Purkinje cell (primary cell): ENCODE measurements around the gene MGAT4B. TPM values are rescaled to one million over a fixed set of nuclear protein-coding genes. Genes with fewer than 3 reads are reported as not detected.

Source experiments
- polyA plus RNA-seq: library from polyadenylated mRNA; unstranded; fragments of >200 nt; fragmentation: Nextera tagmentation; gene quantifications from 2 replicates; pipeline ENCODE4 v1.2.1, GENCODE V29; 2014

MGAT4B gene
- polyA plus RNA-seq = 0.66 and 1.6 TPM in 2 replicates

DNA sequence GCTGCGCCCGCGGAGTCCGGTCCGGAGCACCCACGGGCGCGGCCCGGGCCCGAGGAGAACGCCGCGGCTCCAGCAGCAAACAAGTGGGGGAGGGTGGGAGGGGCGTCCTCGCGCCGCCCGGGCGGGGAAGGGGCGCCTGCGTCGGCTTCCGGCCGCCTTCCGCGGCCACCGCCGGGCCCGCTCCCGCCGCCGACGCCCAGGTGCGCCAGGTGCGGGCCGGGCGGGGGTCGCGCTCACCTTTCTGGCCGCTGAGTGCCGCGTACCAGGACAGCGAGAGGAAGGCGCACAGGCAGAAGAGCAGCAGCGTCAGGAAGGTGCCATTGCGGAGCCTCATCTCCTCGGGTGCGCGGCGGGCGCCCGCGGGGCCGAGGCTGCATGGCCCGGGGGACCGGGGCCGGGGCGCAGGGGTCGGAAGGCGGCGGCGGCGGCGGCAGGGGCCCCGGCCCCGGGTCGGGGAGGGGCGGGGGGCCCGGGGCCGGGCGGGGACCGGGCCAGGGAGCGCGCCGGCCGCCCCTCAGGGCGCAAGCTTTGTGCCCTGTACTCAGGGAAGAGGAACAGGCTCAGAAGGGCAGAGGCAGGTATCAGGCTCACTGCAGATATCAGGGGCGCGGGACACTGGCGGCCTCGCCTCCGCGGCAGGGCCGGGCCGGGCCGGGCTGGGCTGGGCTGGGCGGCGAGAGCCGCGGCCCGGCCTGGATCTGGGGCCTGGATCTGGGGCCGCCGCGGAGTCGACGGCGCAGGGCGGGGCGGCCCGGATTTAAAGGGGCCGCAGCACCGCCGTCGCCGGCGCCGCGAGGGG lies at the start of gene MGAT4B:
TSS of gene MGAT4B (minus strand) at position 617 of the 799 bp plus-strand sequence. CDS start at position 334, 283 bp downstream.

DNA sequence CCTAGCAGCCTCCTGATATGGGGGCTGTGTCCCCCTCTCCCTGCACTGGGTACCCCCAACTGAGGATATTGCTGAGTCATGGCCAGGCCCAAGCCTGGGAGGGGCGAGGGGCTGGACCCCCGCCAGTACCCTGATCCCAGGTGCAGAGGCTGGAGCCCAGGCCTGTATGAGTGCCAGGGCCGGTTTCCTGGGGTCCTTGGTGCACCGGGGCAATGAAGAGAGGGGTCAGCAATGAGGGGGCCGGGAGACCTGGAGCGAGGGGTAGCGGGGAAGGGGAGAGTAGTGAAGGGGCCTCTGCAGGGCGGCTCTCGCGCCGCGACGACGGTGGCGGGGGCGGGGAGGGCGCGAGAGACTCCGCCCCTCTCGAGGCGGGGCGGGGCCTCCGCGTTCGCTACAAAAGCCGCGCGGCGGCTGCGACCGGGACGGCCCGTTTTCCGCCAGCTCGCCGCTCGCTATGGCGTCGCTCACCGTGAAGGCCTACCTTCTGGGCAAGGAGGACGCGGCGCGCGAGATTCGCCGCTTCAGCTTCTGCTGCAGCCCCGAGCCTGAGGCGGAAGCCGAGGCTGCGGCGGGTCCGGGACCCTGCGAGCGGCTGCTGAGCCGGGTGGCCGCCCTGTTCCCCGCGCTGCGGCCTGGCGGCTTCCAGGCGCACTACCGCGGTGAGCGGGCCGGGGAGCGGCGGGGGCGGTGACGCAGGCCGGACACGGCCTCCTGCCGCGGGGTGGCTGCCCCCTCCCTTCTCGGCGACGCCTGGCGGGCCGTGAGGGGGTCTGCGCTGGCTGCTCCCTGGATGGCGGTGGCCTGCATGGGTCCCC lies 14.0 kb upstream of the MGAT4B start, which contains the start of gene SQSTM1:
TSS of gene SQSTM1 (plus strand) at position 423 of the 815 bp plus-strand sequence. CDS start at position 455, 32 bp downstream.

DNA sequence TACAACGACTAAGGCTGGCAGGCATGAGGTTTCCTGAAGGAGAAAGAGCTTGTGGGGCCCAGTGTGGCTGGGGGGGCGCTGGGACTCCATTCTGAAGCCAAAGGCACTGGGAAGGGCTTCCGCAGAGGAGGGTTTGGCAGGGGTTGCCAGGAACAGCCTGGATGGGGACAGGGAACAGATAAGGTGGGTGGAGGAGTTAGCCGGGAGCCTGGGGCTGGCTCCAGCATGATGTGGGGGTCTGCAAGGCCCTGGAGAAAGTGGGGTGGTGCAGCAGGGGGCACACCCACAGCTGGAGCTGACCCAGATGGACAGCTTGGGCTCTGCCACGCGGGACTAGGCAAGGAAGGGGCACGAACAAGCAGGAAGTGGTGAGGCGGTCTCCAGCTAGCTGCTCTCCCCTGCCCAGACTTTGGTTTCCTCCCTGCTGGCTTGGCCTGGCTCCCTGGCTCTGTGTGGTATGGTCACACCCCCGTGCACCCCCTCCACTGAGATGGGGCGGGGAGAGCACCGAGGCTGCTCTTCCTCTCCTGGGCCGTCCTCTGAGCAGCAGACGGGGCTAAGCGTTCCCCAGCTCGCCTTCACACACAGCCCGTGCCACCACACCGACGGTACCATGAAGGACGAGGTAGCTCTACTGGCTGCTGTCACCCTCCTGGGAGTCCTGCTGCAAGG lies 13.1 kb downstream of the MGAT4B start, which contains the start of gene LTC4S:
TSS of gene LTC4S (plus strand) at position 519 of the 672 bp plus-strand sequence. CDS start at position 614, 95 bp downstream.

Other genes with a start within 250 kb of the MGAT4B start
- 354 and 357 TPM in 2 replicates for gene HNRNPH1, start 183.2 kb downstream of the MGAT4B start, polyA plus RNA-seq
- gene CBY3, start 125.8 kb downstream of the MGAT4B start, polyA plus RNA-seq = not detected in 2 replicates
- 257 and 264 TPM in 2 replicates for gene CANX, start 107.9 kb downstream of the MGAT4B start, polyA plus RNA-seq
- gene MAML1, start 74.0 kb downstream of the MGAT4B start, polyA plus RNA-seq = 0.13 and 0.62 TPM in 2 replicates
- not detected in 2 replicates for gene LTC4S, start 12.9 kb downstream of the MGAT4B start, polyA plus RNA-seq
- 19.6 and 26.1 TPM in 2 replicates for gene SQSTM1, start 14.0 kb upstream of the MGAT4B start, polyA plus RNA-seq
- gene MRNIP, start 52.0 kb upstream of the MGAT4B start, polyA plus RNA-seq = 36.5 and 43.1 TPM in 2 replicates
- gene TBC1D9B, start 101.0 kb upstream of the MGAT4B start, polyA plus RNA-seq = 26.8 and 30.6 TPM in 2 replicates